Measurements from ENCODE around the gene ADCY4.

- TF ChIP-seq ZZZ3 (CRISPR knock-in tag; IDR thresholded peaks at IDR 0.05; ENCODE audit: borderline replicate concordance) = no peak
- no peak for TF ChIP-seq ZFP90 (CRISPR knock-in tag; IDR thresholded peaks at IDR 0.05; ENCODE audit: borderline replicate concordance)
- TF ChIP-seq MIER3 (CRISPR knock-in tag; IDR thresholded peaks at IDR 0.05; ENCODE audit: borderline replicate concordance) = no peak
- no peak for TF ChIP-seq AFF4 (CRISPR knock-in tag; IDR thresholded peaks at IDR 0.05)
- TF ChIP-seq ZNF230 (CRISPR knock-in tag; IDR thresholded peaks at IDR 0.05) = 0 out of 2 replicates have a peak, but pooled peaks have one; percentile 11
- no peak for TF ChIP-seq SOX13 (IDR thresholded peaks at IDR 0.05)
- no peak; a peak in 1 of 4 replicates for TF ChIP-seq SOX13 (CRISPR knock-in tag; conservative IDR thresholded peaks at IDR 0.05 in 1 of 2, IDR thresholded peaks at IDR 0.05 in 1 of 2)
- no peak for TF ChIP-seq KDM6A (CRISPR knock-in tag; IDR thresholded peaks at IDR 0.05; ENCODE audit: low read depth)
- peak; percentile 79 for TF ChIP-seq NFYB (CRISPR knock-in tag; IDR thresholded peaks at IDR 0.05)
- TF ChIP-seq KDM3A (CRISPR knock-in tag; IDR thresholded peaks at IDR 0.05; ENCODE audit: low read depth) = no peak
- TF ChIP-seq SMAD1 (CRISPR knock-in tag; IDR thresholded peaks at IDR 0.05; ENCODE audit: borderline replicate concordance, low read depth) = no peak
- TF ChIP-seq ZNF562 (CRISPR knock-in tag; IDR thresholded peaks at IDR 0.05; ENCODE audit: borderline replicate concordance) = no peak
Observed at GRCh38 chr14:24367514-24368211, 32.8 kb upstream of the ADCY4 start, which contains the start of gene NFATC4.

Measured in HepG2 (cell line).